ENCODE measurements around the gene NR5A1.

Gene NR5A1

GRCh38 chr9:124480621-124480981 lies 26.6 kb downstream of the NR5A1 start:
- peak; percentile 28 for DNase-seq (ENCODE audit: low spot score)

GRCh38 chr9:124479947-124480620 lies 27.1 kb downstream of the NR5A1 start:
- no peak for DNase-seq (ENCODE audit: low spot score)

- no peak for DNase-seq (ENCODE audit: low spot score)
These were observed 27.8 kb downstream of the NR5A1 start for GRCh38 chr9:124479371-124479770.

- no peak for DNase-seq (ENCODE audit: low spot score)
These were observed 28.8 kb downstream of the NR5A1 start for GRCh38 chr9:124478354-124478753.

- DNase-seq (ENCODE audit: low spot score), result no peak
These were observed 29.4 kb downstream of the NR5A1 start for GRCh38 chr9:124477648-124478285.

- no peak for DNase-seq (ENCODE audit: low spot score)
These were observed 30.0 kb downstream of the NR5A1 start for GRCh38 chr9:124477211-124477647.

- no peak for DNase-seq (ENCODE audit: low spot score)
These were observed 31.1 kb downstream of the NR5A1 start for GRCh38 chr9:124475868-124476690.

GRCh38 chr9:124475158-124475867 lies 31.9 kb downstream of the NR5A1 start:
- DNase-seq (ENCODE audit: low spot score), result no peak

- DNase-seq (ENCODE audit: low spot score), result no peak
These were observed 33.0 kb downstream of the NR5A1 start for GRCh38 chr9:124474151-124474550.

- no peak for DNase-seq (ENCODE audit: low spot score)
These were observed 33.9 kb downstream of the NR5A1 start for GRCh38 chr9:124473310-124473709.

GRCh38 chr9:124472770-124473169 lies 34.4 kb downstream of the NR5A1 start:
- DNase-seq (ENCODE audit: low spot score), result no peak

- no peak for DNase-seq (ENCODE audit: low spot score)
These were observed 35.4 kb downstream of the NR5A1 start for GRCh38 chr9:124471761-124472160.

- DNase-seq (ENCODE audit: low spot score), result no peak
These were observed 36.5 kb downstream of the NR5A1 start for GRCh38 chr9:124470726-124471125.

- DNase-seq (ENCODE audit: low spot score), result no peak
These were observed 36.9 kb downstream of the NR5A1 start for GRCh38 chr9:124470306-124470705.

- no peak for DNase-seq (ENCODE audit: low spot score)
These were observed 38.0 kb downstream of the NR5A1 start for GRCh38 chr9:124469011-124469832.

GRCh38 chr9:124468061-124468740 lies 39.0 kb downstream of the NR5A1 start:
- DNase-seq (ENCODE audit: low spot score), result no peak

GRCh38 chr9:124467410-124468060 lies 39.7 kb downstream of the NR5A1 start:
- DNase-seq (ENCODE audit: low spot score), result no peak

GRCh38 chr9:124465736-124466135 lies 41.5 kb downstream of the NR5A1 start:
- no peak for DNase-seq (ENCODE audit: low spot score)

GRCh38 chr9:124462739-124463138 lies 44.5 kb downstream of the NR5A1 start:
- DNase-seq (ENCODE audit: low spot score), result no peak

- no peak for DNase-seq (ENCODE audit: low spot score)
These were observed 48.8 kb downstream of the NR5A1 start for GRCh38 chr9:124458441-124458840.

All from kidney capillary endothelial cell (primary cell).